ENCODE measurements around the gene STIL. TPM values are rescaled to one million over a fixed set of nuclear protein-coding genes. Genes with fewer than 3 reads are reported as not detected.
"Not testable (repeated sequence)": the region's sequence is repeated elsewhere in the genome, so short reads cannot be mapped to it uniquely, and the experiment has no call there.

STIL gene
- total RNA-seq, 4 donors from 2014 or later = under 0.01 to 13.0 (median 1.9) TPM

GRCh38 chr1:47209091-47209490 lies 104.9 kb downstream of the STIL start:
- no peak for DNase-seq
- Histone ChIP-seq H3K9me3 (no peaks in the 10 kb centered on the region), H3K36me3 (no peaks in the 10 kb centered on the region), H3K4me3 (no peak overlapping the region), H3K4me1 (no peaks in the 10 kb centered on the region), H3K27ac (no peak overlapping the region), H3K27me3 (no peaks in the 10 kb centered on the region)
- intact Hi-C loops (cut with DNase I; ENCODE audit: low total_unique reads) = no loop called here
- TF ChIP-seq POLR2A (IDR thresholded peaks at IDR 0.05) (no peak), CTCF (IDR thresholded peaks at IDR 0.05) (no peak)

GRCh38 chr1:47208374-47208850 lies 105.5 kb downstream of the STIL start:
- Histone ChIP-seq H3K36me3 (no peaks in the 10 kb centered on the region), H3K27ac (no peak overlapping the region), H3K9me3 (no peaks in the 10 kb centered on the region), H3K4me1 (no peaks in the 10 kb centered on the region), H3K4me3 (no peak overlapping the region), H3K27me3 (no peaks in the 10 kb centered on the region)
- no peak for DNase-seq
- intact Hi-C loops (cut with DNase I; ENCODE audit: low total_unique reads) = no loop called here
- TF ChIP-seq POLR2A (IDR thresholded peaks at IDR 0.05) (no peak), CTCF (IDR thresholded peaks at IDR 0.05) (no peak)

- Histone ChIP-seq H3K27ac (no peak overlapping the region), H3K4me3 (no peak overlapping the region), H3K36me3 (no peaks in the 10 kb centered on the region), H3K9me3 (no peaks in the 10 kb centered on the region), H3K4me1 (no peaks in the 10 kb centered on the region), H3K27me3 (no peaks in the 10 kb centered on the region)
- no peak for DNase-seq
- intact Hi-C loops (cut with DNase I; ENCODE audit: low total_unique reads) = no loop called here
- TF ChIP-seq CTCF (IDR thresholded peaks at IDR 0.05) = no peak
- no peak for TF ChIP-seq POLR2A (IDR thresholded peaks at IDR 0.05)
Measured at GRCh38 chr1:47207803-47208373, 106.1 kb downstream of the STIL start.

- DNase-seq = no peak
- Histone ChIP-seq H3K4me1 (no peaks in the 10 kb centered on the region), H3K9me3 (no peaks in the 10 kb centered on the region), H3K4me3 (no peak overlapping the region), H3K27ac (no peak overlapping the region), H3K36me3 (no peaks in the 10 kb centered on the region), H3K27me3 (no peaks in the 10 kb centered on the region)
- intact Hi-C loops (cut with DNase I; ENCODE audit: low total_unique reads) = no loop called here
- TF ChIP-seq CTCF (IDR thresholded peaks at IDR 0.05) (no peak), POLR2A (IDR thresholded peaks at IDR 0.05) (no peak)
Measured at GRCh38 chr1:47205918-47206317, 108.0 kb downstream of the STIL start.

- H3K4me3 ChIP-seq; H3K36me3 ChIP-seq; H3K27me3 ChIP-seq; H3K4me1 ChIP-seq; DNase-seq; H3K27ac ChIP-seq; H3K9me3 ChIP-seq; intact Hi-C loops (cut with DNase I; ENCODE audit: low total_unique reads): not testable (repeated sequence)
Measured at GRCh38 chr1:47203504-47203903, 110.4 kb downstream of the STIL start.

GRCh38 chr1:47201179-47201578 lies 112.8 kb downstream of the STIL start:
- Histone ChIP-seq H3K4me1 (no peaks in the 10 kb centered on the region), H3K36me3 (no peaks in the 10 kb centered on the region), H3K4me3 (no peak overlapping the region), H3K27me3 (no peaks in the 10 kb centered on the region), H3K9me3 (no peaks in the 10 kb centered on the region), H3K27ac (no peak overlapping the region)
- TF ChIP-seq POLR2A (IDR thresholded peaks at IDR 0.05) (no peak), CTCF (IDR thresholded peaks at IDR 0.05) (no peak)
- intact Hi-C loops (cut with DNase I; ENCODE audit: low total_unique reads) = no loop called here
- DNase-seq = no peak
